ENCODE results near the gene TOMM7.
"Not testable (repeated sequence)": the region's sequence is repeated elsewhere in the genome, so short reads cannot be mapped to it uniquely, and the experiment has no call there.

The TOMM7 gene

GRCh38 chr7:22854158-22855048 is 31.8 kb upstream of the TOMM7 start:
- H3K4me3 ChIP-seq (ENCODE audit: low read length) = peak overlapping the region; percentile 86
- peak; percentile 63 for DNase-seq (ENCODE audit: low read depth, low spot score)

DNA sequence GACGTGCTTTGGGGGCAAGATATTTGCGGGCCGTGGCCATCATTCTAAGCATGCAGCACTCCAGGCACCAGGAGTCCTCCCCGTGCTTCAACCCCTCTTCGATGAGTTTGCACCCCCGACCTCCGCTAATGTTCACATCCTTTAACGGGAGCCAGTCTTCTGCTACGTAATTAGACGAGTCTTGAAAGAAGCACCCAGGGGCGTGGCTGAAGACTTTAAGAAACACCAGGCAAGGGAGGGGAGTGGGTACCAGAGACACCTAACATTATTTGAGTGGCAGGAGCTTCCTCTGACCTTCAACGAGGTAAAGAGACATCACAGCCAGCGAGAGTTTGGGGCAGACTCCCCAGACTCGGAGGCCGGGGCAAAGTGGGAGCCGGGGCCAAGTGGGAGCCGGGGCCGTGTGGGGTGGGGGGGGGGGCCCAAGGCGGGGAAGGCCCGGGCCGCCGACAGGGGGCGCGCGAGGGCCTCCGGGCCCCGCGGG is 31.1 kb upstream of the TOMM7 start:
- peak; percentile 72 for DNase-seq (ENCODE audit: low read depth, low spot score)
- peak overlapping the region; percentile 86 for H3K4me3 ChIP-seq (ENCODE audit: low read length)

- no peak for DNase-seq (ENCODE audit: low read depth, low spot score)
- peak overlapping the region; percentile 86; the same call in 1 of the 2 replicates for H3K4me3 ChIP-seq (ENCODE audit: low read length)
Observed at GRCh38 chr7:22853138-22853537, 30.5 kb upstream of the TOMM7 start.

GRCh38 chr7:22851145-22851544 is 28.5 kb upstream of the TOMM7 start:
- H3K4me3 ChIP-seq (ENCODE audit: low read length) = no peak overlapping the region
- no peak for DNase-seq (ENCODE audit: low read depth, low spot score)

DNA sequence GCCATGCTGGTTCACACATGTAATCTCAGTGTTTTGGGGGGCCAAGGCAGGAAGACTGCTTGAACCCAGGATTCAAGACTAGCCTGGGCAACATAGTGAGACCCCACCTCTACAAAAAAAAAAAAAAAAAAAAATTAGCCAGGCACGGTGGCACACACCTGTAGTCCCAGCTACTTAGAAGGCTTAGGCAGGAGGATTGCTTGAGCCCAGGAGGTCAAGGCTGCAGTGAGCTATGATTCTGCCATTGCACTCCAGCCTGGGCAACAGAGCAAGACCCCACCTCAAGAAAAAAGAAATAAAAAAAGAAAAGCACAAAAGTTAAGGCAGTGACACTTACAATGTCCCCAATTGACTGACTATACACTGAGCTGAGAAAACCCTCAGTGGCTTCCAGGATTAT is 27.7 kb upstream of the TOMM7 start:
- H3K4me3 ChIP-seq (ENCODE audit: low read length); DNase-seq (ENCODE audit: low read depth, low spot score): not testable (repeated sequence)

DNA sequence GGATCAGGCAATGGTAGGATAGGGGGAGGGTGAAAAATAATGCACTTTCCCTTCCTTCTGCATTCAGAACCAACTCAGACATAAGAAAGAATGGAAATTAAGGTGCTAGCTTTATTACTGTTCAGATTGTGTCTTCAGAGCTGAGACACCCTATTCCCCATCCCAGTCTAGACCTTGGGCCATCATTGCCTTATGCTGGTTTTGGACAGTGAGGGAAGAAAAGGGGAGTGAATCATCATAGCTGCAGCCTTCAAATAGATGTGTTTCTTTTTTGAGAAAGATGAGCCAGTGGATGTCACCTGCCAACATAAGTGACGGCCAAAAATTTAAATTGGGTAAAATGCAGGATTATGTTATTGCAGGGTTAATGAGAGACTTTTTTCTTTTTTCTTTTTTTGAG is 27.0 kb upstream of the TOMM7 start:
- H3K4me3 ChIP-seq (ENCODE audit: low read length) = no peak overlapping the region
- DNase-seq (ENCODE audit: low read depth, low spot score) = no peak

DNA sequence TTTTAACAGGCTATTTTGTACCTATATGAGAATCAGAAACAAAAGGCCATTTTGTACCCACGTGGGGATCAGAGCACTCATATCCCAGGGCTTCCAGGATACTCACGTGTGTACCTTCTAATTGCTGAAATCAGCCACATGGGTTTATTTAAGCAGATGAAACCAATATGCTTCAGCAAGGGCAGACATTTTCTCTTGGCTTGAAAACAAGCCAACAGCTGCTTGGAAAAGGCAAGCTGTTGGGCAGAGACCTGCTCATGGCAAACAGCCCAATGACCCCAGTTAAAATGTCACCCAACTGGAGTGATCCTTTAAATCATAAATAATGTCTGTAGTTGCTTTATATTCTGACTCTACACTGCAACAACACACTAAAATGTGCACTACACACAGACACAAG is 26.5 kb upstream of the TOMM7 start:
- H3K4me3 ChIP-seq (ENCODE audit: low read length) = no peak overlapping the region
- DNase-seq (ENCODE audit: low read depth, low spot score) = no peak

- no peak for DNase-seq (ENCODE audit: low read depth, low spot score)
- H3K4me3 ChIP-seq (ENCODE audit: low read length) = no peak overlapping the region
Observed at GRCh38 chr7:22846961-22847360, 24.3 kb upstream of the TOMM7 start.

DNA sequence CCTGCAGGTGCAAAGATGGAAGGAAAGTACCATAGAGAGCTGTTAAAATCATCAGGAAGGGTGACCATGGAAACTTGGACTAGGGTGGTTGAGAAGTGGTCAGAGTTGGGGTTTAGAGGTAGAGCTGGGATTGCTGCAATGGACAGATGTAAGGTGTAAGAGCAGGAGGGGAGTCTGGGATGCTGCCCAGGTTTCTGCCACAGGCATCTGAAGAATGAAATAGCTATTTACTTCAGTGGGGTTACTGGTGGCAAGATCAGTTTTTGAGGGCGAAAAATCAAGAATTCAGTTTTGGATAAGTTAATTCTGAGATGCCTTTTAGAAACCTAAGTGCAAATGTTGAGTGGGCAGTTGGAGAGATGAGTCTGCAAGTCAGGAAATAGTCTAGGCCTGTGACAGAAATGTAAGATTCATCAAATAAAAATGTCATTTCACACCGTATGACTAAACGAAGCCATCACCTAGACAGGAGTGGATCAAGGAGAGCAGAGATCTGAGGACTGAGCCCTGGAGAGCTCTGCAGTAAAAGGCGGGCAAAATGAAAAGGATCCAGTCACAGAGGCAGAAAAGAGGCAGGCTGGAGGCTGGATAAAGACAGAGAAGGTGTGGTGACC is 22.7 kb upstream of the TOMM7 start:
- no peak overlapping the region for H3K4me3 ChIP-seq (ENCODE audit: low read length)
- no peak for DNase-seq (ENCODE audit: low read depth, low spot score)

- no peak for DNase-seq (ENCODE audit: low read depth, low spot score)
- no peak overlapping the region for H3K4me3 ChIP-seq (ENCODE audit: low read length)
Observed at GRCh38 chr7:22843681-22844309, 21.1 kb upstream of the TOMM7 start.

GRCh38 chr7:22842973-22843372 is 20.3 kb upstream of the TOMM7 start:
- H3K4me3 ChIP-seq (ENCODE audit: low read length) = no peak overlapping the region
- DNase-seq (ENCODE audit: low read depth, low spot score) = no peak

DNA sequence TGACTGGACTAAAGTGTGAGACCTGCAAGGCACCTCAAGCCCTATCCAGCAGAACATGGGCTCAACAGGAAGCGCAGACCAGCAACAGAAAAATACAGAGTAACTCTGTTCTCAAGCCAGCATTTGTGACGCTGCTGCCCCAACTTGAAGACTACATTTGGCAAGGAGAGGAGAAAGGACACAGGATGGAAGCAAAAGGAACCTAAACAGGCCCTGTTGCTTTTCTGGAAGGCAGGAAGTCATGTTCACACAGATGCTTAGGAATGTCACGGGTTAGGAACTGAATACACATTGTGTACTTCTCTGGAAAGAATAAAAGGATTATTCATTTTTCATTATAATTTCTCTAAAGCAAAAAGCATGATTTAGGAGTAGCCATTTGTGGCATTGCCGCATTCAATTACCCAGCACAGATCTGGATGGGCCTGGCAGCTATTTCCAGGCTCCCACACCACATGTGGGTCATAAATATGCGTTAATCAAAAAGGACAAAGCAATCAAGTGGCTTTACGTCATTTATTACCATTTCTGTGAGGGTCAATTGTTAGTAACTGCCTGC is 19.8 kb upstream of the TOMM7 start:
- DNase-seq (ENCODE audit: low read depth, low spot score) = no peak
- H3K4me3 ChIP-seq (ENCODE audit: low read length) = no peak overlapping the region

DNA sequence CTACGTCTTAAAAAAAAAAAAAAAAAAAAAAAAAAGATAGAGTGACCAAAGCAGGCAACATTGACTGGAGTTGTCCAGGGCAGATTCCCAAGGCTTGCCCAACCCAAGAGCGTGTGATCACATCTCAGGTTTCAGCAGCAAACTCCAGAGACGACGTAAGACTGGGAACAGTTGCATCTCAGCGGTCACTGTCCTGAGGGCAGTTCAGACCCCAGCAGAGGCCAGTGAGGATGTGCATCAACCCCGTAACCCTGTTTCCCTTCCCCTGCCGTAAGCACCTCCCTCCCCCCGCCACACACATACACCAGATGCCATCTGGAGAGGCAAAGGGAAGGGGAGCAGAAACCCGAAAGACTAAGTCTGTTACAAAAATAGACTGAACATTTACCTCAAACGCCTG is 19.3 kb upstream of the TOMM7 start:
- DNase-seq (ENCODE audit: low read depth, low spot score) = no peak
- no peak overlapping the region for H3K4me3 ChIP-seq (ENCODE audit: low read length)

GRCh38 chr7:22837308-22837707 is 14.7 kb upstream of the TOMM7 start:
- H3K4me3 ChIP-seq (ENCODE audit: low read length) = no peak overlapping the region
- DNase-seq (ENCODE audit: low read depth, low spot score) = no peak

DNA sequence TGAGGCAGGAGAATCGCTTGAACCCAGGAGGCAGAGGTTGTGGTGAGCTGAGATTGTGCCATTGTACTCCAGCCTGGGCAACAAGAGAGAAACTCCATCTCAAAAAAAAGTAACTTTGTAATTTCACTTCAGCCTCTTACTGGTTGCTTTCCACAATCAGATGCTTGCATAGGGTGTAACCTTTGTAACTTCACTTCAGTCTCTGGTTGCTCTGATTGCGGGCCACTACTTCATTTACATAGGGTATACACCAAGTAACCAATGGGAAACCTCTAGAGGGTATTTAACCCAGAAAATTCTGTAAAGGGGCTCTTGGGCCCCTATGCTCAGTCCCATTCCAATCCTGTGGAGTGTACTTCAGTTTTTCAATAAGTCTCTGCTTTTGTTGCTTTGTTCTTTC is 13.9 kb upstream of the TOMM7 start:
- not testable (repeated sequence) for H3K4me3 ChIP-seq (ENCODE audit: low read length); DNase-seq (ENCODE audit: low read depth, low spot score)

DNA sequence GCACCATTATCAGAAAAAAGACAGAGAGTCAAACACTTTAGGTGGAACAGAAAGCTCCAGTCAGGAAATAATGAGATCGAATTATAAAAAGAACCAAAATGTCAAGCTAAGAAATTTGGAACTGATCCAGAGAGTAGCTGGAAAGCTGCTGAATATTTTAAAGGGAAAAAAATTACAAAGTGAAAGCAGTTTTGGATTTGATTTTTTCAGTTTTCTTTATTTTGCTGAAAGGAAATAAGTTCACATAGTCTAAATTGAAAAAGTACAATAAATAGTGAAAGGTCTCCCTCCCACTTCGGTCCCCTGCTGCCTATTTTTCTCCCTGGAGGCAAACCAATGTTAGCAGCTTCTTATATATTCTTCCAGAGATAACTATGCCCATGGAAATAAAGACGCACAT is 11.3 kb upstream of the TOMM7 start:
- no peak for DNase-seq (ENCODE audit: low read depth, low spot score)
- H3K4me3 ChIP-seq (ENCODE audit: low read length) = no peak overlapping the region

- DNase-seq (ENCODE audit: low read depth, low spot score) = no peak
- no peak overlapping the region for H3K4me3 ChIP-seq (ENCODE audit: low read length)
Observed at GRCh38 chr7:22833113-22833855, 10.6 kb upstream of the TOMM7 start.

GRCh38 chr7:22832401-22832800 is 9.8 kb upstream of the TOMM7 start:
- no peak for DNase-seq (ENCODE audit: low read depth, low spot score)
- H3K4me3 ChIP-seq (ENCODE audit: low read length) = no peak overlapping the region

- H3K4me3 ChIP-seq (ENCODE audit: low read length) = no peak overlapping the region
- no peak for DNase-seq (ENCODE audit: low read depth, low spot score)
Observed at GRCh38 chr7:22831602-22832305, 9.1 kb upstream of the TOMM7 start.
